ENCODE measurements around the gene ABHD11.
"Not testable (repeated sequence)": the region's sequence is repeated elsewhere in the genome, so short reads cannot be mapped to it uniquely, and the experiment has no call there.

Gene ABHD11

DNA sequence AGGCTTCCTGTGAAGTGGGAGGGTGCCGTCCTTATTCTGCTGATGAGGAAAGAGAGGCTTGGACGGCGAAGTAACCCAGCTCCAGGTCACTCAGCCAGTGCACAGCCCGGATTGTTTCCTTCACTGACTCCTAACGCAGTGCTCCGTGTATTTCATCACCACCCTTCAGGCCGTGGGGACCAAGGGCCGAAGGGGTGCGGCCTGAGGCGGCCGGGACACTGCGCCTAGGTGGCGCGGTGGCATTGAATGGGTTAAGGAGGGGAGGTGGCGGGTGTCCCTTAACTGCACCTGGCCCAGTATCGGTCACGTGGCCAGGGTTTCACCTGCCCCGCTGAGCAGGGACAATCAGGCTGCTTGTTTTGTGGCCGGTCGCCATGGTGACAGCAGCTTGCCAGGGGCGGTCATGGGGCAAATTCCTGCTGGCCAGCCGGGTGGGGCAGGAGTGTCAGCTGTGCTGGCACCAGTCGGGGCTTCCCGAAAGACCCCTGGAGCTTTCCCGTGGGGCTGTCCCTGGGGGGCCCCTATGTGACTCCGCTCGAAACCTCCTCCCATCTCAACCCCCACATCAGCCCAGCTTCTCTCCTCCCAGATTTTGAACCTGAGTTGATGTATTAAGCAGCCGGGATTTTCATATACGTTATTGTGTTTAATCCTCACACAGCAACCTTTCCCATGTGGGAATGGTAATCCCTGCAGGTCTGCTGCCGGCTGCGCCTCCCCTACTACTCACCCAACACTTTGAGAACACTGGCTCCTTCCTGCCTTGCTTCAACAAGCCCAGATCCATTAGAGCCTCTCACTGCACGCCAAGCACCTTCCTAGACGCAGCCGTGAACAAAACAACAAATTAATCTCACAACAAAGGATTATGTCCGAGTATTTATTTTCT lies 4.4 kb upstream of the ABHD11 start:
- no peak for DNase-seq

DNA sequence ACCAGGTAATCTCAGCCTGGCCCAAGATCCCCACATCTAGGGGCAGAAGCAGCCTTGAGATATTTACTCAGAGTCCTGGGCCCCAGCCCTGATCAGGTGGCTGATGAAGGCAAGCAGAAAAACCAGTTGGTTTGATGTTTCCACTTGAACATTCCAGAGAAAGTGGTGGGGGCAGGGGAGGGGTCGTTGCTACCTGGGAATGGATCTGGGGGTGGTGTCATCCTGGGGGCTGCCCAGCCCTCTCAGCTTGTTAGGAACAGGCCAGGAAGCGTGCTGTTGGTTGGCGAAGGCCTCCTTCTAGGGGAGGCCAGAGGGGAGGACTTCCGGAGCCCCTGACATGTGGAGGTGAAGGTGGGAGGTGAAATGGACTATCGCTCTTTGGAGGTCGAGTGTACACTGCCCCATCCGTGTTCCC lies 3.7 kb upstream of the ABHD11 start:
- DNase-seq = no peak

DNA sequence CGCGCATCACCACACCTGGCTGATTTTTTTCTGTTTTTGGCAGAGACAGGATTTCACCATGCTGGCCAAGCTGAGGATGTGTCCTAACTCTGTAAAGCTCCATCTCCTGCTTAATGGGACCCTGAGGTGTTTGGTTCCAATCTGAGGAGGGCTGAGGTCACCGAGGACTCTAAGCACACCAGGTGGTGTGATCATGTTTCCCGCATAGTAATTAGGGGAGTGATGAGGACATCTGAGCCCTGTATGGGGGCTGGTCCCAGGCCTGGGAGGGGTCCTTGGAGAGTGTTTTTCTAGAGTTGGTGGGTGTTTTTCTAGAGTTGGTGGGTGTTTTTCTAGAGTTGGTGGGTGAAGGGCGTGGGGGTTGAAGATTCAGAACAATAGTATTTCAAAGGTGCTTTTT lies 3.0 kb upstream of the ABHD11 start:
- DNase-seq = no peak

DNA sequence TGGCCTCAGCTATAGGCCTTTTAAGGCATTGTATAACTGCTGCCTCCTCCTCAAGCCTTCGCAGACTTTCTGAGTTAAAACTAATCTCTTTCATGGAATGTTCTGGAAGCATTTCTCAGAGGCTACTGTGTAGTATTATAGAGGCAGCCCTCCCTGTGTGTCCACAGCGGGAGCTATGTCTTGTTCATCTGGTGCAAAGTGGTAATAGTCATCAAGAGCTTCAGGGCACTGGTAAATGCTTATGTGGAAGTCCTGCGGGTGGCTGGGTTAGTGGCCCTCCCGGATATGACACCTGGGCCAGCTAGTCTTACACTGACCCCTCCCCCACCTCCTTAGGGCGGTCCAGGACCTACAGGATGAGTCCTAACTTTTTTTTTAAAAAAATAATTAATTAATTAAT lies 2.2 kb upstream of the ABHD11 start:
- DNase-seq = no peak

DNA sequence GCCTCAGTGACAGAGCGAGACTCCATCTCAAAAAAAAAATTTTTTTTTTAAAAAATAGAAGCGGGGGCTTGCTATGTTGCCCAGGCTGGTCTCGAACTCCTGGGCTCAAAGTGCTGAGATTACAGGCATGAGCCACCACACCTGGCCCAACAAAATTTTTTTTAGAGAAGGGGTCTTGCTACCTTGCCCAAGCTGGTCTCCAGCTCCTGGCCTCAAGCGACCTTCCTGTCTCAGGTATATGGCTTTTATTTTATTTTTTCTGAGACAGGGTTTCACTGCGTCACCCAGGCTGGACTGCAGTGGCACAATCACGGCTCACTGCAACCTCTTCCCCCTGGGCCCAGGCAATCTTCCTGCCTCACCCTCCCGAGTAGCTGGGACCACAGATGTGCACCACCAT lies 1.6 kb upstream of the ABHD11 start:
- DNase-seq = no peak

DNA sequence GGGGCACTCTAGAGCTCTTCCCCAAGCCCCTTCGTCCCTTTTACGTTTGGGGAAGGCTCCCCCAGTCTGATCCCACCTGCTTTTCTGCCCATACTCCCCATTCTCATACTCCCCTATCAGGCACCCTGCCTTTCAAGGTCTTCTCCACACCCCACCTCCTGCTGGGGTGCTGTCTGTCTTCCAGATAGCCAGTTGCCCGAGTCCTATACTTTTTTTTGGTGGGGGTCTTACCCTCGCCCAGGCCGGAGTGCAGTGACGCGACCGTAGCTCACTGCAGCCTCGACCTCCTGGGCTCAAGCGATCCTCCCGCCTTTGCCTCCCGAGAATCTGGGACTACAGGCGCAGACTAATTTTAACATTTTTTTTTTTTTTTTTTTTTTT lies 775 bp upstream of the ABHD11 start:
- no peak for DNase-seq

DNA sequence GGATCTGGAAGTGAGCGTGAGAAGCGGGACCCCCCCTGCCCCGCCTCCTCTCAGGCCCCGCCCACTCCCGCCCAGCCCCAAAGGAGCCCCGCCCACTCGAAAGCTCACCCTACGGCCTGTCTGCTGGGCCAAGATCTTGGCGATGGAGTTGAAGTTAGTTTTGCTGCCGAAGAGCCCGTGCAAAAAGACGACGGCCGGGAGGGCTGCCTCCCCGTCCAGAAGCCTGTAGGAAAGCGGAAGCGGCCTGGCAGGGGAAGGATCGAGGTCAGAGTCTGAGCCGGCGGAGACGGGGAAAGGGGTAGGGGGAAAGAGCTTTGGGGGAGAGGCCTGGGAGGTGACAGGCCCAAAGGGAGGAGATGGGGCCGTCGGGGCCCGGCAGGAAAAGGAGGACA lies 386 bp downstream of the ABHD11 start:
- peak; percentile 66 for DNase-seq

DNA sequence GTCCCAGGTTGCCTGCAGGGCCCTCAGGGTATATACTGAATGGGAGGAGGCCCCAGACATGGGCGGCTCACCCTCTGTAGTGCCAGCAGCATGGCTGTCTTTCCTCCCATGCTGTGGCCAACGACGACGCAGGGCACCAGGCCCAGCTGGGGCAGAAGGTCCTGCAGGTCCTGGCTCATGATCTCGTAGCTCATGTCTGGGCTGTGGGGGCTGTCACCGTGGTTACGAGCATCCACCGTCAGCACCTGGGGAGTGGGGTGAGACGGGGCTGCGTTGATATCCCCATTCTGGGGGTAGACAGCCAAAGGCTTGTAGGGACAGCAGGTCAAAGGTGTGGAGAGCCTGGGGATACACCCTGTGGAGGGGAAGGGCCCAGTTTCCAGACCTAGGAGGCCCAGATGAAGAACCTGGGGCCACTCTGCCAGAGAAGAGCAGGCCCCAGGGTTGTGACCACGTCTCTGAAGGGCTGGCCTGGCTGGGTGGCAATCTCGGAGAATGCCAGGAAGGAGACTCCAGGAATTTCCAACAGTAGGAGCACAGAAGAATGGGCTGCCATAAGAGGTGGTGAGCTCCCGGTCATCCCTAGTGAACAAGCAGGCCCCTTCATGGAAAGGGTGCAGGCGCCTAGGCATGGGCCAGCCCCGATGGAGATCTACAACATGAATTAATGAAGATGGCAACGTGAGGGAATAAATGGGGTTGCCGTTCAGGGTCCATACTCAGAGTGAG lies 947 bp downstream of the ABHD11 start:
- DNase-seq = no peak

DNA sequence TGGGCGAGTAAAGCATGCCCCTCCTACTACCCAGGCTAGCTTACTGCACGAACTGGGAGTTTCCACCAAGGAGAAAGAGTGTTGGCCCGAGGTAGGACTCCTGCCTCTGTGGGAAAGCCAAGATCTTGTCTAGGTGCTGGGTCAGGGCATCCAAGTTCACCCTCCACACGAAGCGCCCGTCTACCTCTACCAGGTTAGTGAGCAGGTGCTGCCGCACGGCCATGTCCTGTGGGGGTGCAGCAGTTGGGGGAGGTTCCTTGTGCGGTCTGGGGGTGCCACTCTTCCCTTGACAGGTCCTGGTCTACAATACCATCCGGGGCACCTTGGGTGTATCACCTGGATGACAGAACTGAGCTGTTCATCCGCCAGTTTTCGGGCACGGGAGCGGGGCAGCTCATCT lies 1.7 kb downstream of the ABHD11 start:
- DNase-seq = no peak

DNA sequence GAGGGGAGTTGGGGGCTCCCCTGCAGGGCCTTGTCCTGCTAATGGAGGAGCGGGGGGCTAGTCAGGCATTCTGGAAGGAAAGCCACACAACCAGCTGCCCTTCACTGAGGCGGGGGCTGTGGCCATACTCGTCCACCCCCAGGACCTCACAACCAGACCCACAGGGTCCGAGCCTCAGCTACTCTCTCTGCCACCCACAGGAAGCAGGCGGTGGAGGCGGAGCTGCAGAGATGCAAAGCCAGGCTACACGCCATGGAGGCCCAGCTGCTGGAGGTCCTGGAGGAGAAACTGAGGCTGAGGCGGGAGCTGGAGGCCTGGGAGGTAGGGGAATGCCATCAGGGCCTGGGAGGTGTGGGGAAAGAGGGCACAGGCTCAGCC lies 3.1 kb downstream of the ABHD11 start:
- DNase-seq = no peak

DNA sequence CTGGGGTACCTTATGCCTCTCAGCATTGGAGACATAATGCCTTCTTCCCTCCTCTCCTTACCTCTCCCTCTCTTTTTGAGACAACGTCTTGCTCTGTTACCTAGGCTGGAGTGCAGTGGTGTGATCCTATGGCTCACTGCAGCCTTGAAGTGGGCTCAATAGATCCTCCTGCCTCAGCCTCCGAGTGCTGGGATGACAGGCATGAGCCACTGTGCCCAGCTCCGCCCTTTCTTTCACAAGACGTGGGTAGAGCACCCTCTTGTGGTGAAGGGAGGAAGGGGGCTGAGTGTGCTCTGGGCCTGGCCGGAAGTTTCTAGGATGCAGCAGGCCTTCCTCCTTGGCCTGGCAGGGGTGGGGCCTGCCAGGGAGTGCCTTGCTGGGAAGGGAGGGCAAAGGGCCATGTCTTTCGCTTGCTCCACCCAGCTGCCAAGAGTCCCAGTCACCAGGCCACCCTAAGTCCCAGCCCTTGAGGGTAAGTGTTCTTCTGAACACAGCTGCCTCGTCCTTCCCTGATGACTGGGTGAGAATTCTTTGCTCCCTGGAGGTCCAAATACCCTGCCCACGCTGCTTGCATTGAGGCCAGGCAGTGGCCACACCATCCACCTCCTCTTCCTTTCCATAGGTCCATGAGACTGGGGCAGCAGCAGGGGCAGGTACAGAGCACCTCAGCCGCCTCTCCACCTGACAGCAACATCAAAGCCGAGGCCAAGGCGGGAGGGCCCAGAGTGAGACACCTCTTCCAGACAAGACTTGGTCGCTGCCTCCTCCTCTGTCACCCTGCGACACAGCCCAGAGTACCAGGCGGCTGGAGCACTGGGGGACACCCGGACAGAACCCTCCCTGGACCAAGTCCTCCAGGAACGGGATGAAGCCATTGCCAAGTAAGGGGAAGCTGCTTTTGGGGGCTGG lies 3.7 kb downstream of the ABHD11 start:
- DNase-seq = peak; percentile 82

DNA sequence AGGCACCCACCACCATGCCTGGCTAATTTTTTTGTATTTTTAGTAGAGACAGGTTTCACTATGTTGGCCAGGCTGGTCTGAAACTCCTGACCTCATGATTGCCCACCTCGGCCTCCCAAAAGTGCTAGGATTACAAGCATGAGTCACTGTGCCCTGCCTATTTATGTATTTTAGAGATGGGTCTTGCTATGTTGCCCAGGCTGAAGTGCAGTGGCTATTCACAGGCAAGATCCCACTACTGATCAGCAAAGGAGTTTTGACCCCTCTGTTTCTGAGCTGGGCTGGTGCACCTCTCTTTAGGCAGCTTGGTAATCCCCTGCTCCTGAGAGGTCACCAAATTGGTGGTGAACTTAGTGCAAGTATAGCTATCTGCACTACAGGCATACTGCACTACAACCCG lies 6.2 kb downstream of the ABHD11 start:
- no peak for DNase-seq

DNA sequence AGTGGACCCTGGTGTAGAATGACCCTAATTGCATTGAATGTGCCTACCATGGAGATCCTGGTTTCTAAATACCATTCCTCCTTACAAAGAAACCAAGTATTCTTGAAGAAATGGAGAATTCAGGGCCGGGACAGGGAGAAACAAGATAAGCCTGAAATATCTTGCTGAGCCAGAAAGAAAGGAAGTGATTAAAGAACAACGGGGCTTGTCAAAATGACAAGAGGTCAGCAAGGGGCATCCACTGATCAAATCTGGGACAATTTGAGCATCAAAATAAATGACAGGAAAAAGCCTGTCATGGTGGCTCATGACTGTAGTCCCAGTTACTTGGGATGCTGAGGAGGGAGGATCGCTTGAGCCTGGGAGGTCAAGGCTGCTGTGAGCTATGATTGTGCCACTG lies 8.1 kb downstream of the ABHD11 start:
- no peak for DNase-seq

DNA sequence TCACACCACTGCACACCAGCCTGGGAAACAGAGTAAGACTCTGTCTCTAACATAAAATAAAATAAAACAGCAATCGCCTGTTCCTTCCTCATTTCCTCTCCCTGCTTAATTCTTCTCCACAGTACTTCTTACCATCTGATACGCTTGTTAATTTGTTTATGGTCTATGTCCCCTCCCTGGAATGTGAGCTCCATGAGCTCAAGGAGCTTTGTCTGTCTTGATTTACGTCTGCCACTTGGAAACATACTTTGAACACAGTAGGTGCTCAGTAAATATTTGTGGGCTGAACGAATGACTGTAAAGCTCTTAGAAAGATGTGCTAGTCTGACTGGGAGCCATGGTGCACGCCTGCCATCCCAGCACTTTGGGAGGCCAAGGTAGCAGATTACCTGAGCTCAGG lies 10.1 kb downstream of the ABHD11 start:
- no peak for DNase-seq

DNA sequence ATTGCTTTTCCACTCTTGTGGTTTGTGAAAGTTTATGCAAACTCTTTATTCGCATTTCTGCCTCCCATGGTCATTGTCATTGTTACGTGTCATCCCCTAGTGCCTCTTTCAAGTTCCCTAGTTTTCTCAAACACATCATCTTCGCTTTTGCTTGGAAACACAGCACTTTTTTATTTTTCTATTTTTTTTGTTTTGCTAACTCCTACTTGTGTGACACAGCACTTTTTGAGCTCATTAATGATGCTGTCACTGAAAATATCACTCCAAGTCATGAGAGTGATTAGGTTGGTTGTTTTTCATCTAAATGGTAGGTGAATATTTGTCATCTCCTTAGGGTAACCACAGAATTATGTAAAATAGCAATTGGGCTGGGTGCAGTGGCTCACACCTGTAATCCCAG lies 10.7 kb downstream of the ABHD11 start:
- DNase-seq = no peak

DNA sequence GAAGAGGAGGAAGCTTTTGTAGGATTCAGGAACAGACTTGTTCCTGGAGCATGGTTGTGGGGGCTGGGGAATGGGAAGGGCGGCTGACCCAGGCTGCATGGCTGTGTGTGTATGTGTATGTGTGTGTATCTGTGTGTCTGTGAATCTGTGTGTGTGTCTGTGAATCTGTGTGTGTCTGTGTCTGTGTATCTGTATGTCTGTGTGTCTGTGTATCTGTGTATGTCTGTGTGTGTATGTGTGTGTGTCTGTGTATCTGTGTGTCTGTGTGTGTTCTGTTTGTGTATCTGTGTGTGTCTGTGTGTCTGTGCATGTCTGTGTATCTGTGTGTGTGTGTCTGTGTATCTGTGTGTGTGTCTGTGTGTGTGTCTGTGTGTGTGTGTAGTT lies 12.5 kb downstream of the ABHD11 start:
- DNase-seq = no peak

DNA sequence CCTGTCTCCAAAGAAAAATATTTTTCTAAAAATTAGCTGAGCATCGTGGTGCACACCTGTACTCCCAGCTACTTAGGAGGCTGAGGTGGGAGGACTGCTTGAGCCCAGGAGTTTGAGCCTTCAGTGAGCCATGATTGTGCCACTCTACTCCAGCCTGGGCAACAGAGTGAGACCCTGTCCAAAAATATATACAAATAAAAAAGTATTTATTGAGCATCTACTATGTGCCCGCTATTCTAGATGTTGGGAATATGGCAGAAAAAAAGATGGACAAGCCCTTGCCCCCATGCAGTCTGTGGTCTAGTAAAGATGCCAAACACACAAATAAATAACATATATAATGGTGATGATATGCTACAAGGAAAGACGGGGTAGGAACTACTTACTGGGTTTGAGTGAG lies 14.8 kb downstream of the ABHD11 start:
- no peak for DNase-seq

DNA sequence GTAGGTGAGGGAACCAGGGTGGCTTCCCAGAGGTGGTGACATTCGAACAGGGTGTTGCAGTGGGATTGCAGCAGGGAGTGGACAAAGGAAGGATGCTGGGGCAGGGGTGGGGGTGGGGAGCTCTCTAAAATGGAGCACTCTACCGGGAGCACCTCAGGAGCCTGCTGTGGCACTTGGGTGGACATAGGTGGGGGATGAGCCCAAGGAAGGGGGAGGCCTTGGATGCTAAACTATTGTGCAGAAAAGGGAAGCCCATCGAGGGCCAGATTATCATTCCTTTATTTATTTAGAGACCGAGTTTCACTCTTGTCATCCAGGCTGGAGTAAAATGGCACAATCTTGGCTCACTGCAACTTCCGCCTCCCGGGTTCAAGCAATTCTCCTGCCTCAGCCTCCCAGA lies 15.8 kb downstream of the ABHD11 start:
- DNase-seq = no peak

DNA sequence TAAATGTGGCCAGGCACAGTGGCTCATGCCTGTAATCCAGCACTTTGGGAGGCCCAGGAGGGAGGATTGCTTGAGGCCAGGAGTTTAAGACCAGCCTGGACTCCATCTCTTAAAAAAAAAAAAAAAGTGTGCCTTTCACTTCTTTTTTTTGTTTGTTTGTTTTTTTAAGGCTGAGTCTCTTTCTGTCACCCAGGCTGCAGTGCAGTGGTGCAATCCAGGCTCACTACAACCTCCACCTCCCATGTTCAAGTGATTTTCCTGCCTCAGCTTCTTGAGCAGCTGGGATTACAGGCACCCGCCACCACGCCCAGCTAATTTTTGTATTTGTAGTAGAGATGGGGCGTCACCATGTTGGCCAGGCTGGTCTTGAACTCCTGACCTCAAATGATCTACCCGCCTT lies 16.4 kb downstream of the ABHD11 start:
- not testable (repeated sequence) for DNase-seq

DNA sequence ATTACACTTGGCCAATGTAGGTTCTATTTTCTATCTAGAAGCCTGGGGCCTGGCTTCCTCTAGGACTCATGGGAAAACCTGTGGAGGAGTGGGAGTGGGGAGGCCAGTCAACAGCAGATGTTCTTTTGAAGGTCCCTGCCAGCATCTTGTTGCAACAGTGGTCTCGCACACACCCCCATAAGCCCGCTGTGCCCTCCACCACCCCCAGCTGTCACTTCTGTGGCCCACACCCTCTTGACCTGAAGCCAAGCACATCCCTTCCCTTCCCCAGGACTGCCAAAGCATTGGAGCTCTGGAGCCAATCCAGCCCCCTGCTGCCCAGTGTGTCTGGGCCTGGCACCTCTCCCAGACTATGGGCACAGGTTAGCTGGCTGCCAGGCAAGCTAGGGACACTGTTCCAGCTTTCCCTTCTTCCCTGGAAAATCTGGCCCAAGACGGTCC lies 17.2 kb downstream of the ABHD11 start:
- DNase-seq = no peak

DNA sequence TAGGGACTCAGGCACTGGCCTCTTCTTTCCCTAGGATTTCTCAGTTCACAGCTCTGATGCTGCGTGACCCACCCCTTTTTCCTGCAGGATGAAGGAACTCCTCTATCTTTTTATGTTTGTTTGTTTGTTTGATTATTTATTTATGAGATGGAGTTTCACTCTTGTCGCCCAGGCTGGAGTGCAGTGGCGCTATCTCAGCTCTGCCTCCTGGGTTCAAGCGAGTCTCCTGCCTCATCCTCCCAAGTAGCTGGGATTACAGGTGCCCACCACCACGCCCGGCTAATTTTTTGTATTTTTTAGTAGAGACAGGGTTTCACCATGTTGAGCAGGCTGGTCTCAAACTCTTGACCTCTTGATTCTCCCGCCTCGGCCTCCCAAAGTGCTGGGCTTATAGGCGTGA lies 18.2 kb downstream of the ABHD11 start:
- DNase-seq = not testable (repeated sequence)

DNA sequence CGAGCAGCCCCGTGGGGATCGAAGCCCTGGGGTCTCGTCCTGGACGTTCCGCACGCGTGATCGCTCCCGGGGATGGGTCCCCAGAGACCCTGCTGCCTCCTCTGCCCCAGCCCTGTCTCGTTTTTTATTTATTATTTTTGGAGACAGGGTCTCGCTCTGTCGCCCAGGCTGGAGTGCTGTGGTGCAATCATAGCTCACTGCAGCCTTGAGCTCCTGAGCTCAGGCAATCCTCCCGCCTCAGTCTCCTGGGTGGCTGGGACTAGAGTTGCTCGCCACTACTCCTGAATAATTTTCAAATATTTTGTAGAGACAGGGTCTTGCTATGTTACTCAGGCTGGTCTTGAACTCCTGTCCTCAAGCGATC lies 18.8 kb downstream of the ABHD11 start:
- DNase-seq = no peak

All from activated CD4-positive, CD25-positive, alpha-beta regulatory T cell treated with anti-CD3 and anti-CD28 coated beads, Interleukin-2, amount 50 U/mL, for 72 hours (primary cell).